ENCODE data around the gene WDFY3. TPM values are rescaled to one million over a fixed set of nuclear protein-coding genes. Genes with fewer than 3 reads are reported as not detected.

Gene WDFY3
- total and polyA plus RNA-seq, 4 donors = 7.5 to 229 (median 75.8) TPM

DNA sequence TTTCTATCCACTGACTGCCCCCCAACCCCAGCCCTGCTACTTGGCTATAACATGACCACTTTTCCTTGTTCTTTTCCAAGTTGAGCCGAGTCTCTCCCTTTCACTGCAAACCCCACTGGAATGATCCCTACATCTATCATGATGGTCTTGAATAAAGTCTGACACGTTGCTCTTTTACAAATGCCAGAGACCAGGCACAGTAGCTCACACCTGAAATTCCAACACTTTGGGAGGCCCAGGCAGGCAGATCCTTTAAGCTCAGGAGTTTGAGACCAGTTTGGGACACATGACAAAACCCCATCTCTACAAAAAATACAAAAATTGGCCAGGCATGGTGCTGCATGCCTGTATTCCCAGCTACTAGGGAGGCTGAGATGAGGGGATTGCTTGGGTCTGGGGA is 100.9 kb downstream of the WDFY3 start:
- TF ChIP-seq CTCF (IDR thresholded peaks at IDR 0.05; ENCODE audit: control extremely low read depth, extremely low read depth) = no peak
- H3K36me3 ChIP-seq (ENCODE audit: control insufficient read depth in 4 of 4, insufficient read depth in 4 of 4, low read length in 4 of 4) = no peaks in the 10 kb centered on the region
- peaks cover 0 to 10% (median 0%) of the 10 kb centered on the region in 5 donors for H3K4me1 ChIP-seq (ENCODE audit: control insufficient read depth in 5 of 5, insufficient read depth in 5 of 5, low read length in 5 of 5)
- no peak overlapping the region for H3K27ac ChIP-seq (ENCODE audit: low read depth in 1 of 2, low read length in 1 of 2)
- WGBS, 2 donors = 86 to 90% methylated on average over 2 of the region's 2 CpGs
- no peaks in the 10 kb centered on the region for H3K27me3 ChIP-seq (ENCODE audit: control insufficient read depth in 3 of 3, insufficient read depth in 3 of 3, low read length in 2 of 3)
- no peak overlapping the region for H3K4me3 ChIP-seq
- DNase-seq (no peak), ATAC-seq (ENCODE audit: insufficient read depth, low FRiP score) (no peak)
- H3K9ac ChIP-seq (ENCODE audit: insufficient read depth in 1 of 2, low read length in 2 of 2) = no peak overlapping the region
- no peaks in the 10 kb centered on the region for H3K9me3 ChIP-seq (ENCODE audit: control insufficient read depth in 4 of 4, insufficient read depth in 3 of 4, low read length in 3 of 4)

GRCh38 chr4:84862064-84862463 is 104.4 kb downstream of the WDFY3 start:
- no peak overlapping the region for H3K9ac ChIP-seq (ENCODE audit: insufficient read depth in 1 of 2, low read length in 2 of 2)
- ATAC-seq (ENCODE audit: insufficient read depth, low FRiP score) (no peak), DNase-seq (no peak)
- peaks cover 0 to 10% (median 1%) of the 10 kb centered on the region in 4 donors for H3K36me3 ChIP-seq (ENCODE audit: control insufficient read depth in 4 of 4, insufficient read depth in 4 of 4, low read length in 4 of 4)
- TF ChIP-seq CTCF (IDR thresholded peaks at IDR 0.05; ENCODE audit: control extremely low read depth, extremely low read depth) = no peak
- WGBS, 2 donors = 74 to 90% methylated on average over 2 of the region's 2 CpGs
- no peaks in the 10 kb centered on the region for H3K9me3 ChIP-seq (ENCODE audit: control insufficient read depth in 4 of 4, insufficient read depth in 3 of 4, low read length in 3 of 4)
- H3K4me1 ChIP-seq (ENCODE audit: control insufficient read depth in 5 of 5, insufficient read depth in 5 of 5, low read length in 5 of 5) = peaks cover 0 to 3% (median 0%) of the 10 kb centered on the region in 5 donors
- no peak overlapping the region for H3K27ac ChIP-seq (ENCODE audit: low read depth in 1 of 2, low read length in 1 of 2)
- no peak overlapping the region for H3K4me3 ChIP-seq
- no peaks in the 10 kb centered on the region for H3K27me3 ChIP-seq (ENCODE audit: control insufficient read depth in 3 of 3, insufficient read depth in 3 of 3, low read length in 2 of 3)

DNA sequence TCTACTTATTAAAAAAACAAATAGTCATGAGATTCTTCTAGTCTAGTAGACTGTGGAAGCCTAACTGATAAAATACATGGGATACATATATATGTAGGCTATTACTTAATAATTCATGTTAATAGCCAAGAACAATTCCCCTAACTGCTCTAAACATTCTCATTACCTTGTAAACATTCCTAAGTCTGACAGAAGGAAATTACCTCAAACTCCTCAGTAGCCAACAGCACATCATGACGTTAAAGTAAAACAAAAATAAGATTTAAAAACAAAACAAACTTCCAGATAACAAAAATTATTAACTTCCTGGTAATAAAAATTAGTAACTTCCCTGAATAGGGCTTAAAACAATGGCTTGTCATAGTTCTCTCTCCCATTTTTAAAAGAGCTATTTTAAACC is 109.2 kb downstream of the WDFY3 start:
- no peak overlapping the region for H3K27ac ChIP-seq (ENCODE audit: low read depth in 1 of 2, low read length in 1 of 2)
- H3K4me1 ChIP-seq (ENCODE audit: control insufficient read depth in 5 of 5, insufficient read depth in 5 of 5, low read length in 5 of 5) = peaks cover 0 to 7% (median 0%) of the 10 kb centered on the region in 5 donors
- H3K9me3 ChIP-seq (ENCODE audit: control insufficient read depth in 4 of 4, insufficient read depth in 3 of 4, low read length in 3 of 4) = no peaks in the 10 kb centered on the region
- no peak overlapping the region for H3K4me3 ChIP-seq
- DNase-seq (no peak), ATAC-seq (ENCODE audit: insufficient read depth, low FRiP score) (no peak)
- H3K36me3 ChIP-seq (ENCODE audit: control insufficient read depth in 4 of 4, insufficient read depth in 4 of 4, low read length in 4 of 4) = peaks cover 0 to 10% (median 4%) of the 10 kb centered on the region in 4 donors
- no peaks in the 10 kb centered on the region for H3K27me3 ChIP-seq (ENCODE audit: control insufficient read depth in 3 of 3, insufficient read depth in 3 of 3, low read length in 2 of 3)
- H3K9ac ChIP-seq (ENCODE audit: insufficient read depth in 1 of 2, low read length in 2 of 2) = no peak overlapping the region
- no peak for TF ChIP-seq CTCF (IDR thresholded peaks at IDR 0.05; ENCODE audit: control extremely low read depth, extremely low read depth)
- WGBS, 2 donors = 61 to 76% methylated on average over 1 of the region's 1 CpG

DNA sequence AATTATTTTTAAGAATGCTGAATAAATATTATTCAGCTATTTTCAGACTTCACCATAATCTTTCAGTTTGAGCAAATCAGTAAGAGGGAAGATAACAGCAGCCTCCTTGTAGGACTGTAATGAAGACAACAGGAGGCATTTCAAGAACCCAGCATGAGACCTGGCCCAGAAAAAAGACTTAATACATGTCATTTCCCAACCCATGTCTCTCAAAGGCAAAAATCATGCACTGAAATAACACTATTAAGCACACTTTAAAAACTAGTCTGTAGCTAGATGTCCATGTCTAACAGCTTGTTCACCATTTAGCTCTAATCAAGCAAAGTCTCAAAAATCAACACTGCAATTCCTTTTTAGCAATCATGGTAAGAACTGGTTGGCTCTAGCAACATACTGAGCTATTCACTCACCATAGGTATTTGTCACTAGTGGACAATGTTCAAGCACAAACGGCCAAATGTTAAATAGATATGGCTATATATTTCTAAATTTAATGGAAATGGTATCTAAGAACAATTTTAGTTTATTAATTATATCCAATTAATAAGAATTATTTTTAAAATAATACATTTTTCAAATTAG is 109.9 kb downstream of the WDFY3 start:
- Histone ChIP-seq H3K4me3 (no peak overlapping the region), H3K27me3 (ENCODE audit: control insufficient read depth in 3 of 3, insufficient read depth in 3 of 3, low read length in 2 of 3) (no peaks in the 10 kb centered on the region), H3K4me1 (ENCODE audit: control insufficient read depth in 5 of 5, insufficient read depth in 5 of 5, low read length in 5 of 5) (peaks cover 0 to 5% (median 0%) of the 10 kb centered on the region in 5 donors), H3K36me3 (ENCODE audit: control insufficient read depth in 4 of 4, insufficient read depth in 4 of 4, low read length in 4 of 4) (peaks cover 0 to 10% (median 4%) of the 10 kb centered on the region in 4 donors), H3K9me3 (ENCODE audit: control insufficient read depth in 4 of 4, insufficient read depth in 3 of 4, low read length in 3 of 4) (no peaks in the 10 kb centered on the region), H3K27ac (ENCODE audit: low read depth in 1 of 2, low read length in 1 of 2) (no peak overlapping the region), H3K9ac (ENCODE audit: insufficient read depth in 1 of 2, low read length in 2 of 2) (no peak overlapping the region)
- DNase-seq = no peak
- WGBS, 2 donors = 73 to 87% methylated on average over 1 of the region's 1 CpG
- no peak for ATAC-seq (ENCODE audit: insufficient read depth, low FRiP score)
- no peak for TF ChIP-seq CTCF (IDR thresholded peaks at IDR 0.05; ENCODE audit: control extremely low read depth, extremely low read depth)
